Measurements from ENCODE around the gene RPUSD1. TPM values are rescaled to one million over a fixed set of nuclear protein-coding genes. Genes with fewer than 3 reads are reported as not detected.

The RPUSD1 gene
- total and polyA plus RNA-seq, 2 donors (not counting 1 experiment from before 2014, with no cell fraction given) = 8.2 to 16.2 TPM

DNA sequence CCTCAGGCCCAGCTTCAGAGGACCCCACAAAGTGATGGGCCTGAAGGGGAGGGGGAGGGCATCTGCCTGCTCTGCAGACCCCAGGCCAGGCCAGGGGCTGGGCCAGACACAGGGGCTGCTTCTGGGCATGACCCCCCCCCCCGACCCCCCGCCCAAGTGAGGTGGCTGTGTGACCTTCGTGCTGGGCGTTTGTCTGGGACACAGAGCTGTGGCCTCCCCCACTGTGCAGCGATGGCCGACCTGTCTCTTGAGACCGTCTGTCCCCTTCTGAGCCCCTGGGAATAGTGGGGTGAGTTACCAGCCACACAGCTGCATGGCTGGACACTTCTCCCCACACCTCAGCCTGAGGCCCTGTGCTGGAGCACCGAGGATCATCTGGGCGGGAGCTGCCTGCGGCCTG, 47.2 kb upstream of the RPUSD1 start:
- no peak for DNase-seq (ENCODE audit: low read depth in 2 of 2)
- H3K27me3 ChIP-seq (ENCODE audit: control insufficient read depth, insufficient read depth, low read length) = no peaks in the 10 kb centered on the region
- H3K9ac ChIP-seq (ENCODE audit: insufficient read depth, low read length) = no peak overlapping the region
- H2AFZ ChIP-seq (ENCODE audit: low read length) = no peak overlapping the region
- H3K27ac ChIP-seq (ENCODE audit: insufficient read depth, low read length) = no peak overlapping the region
- H3K36me3 ChIP-seq (ENCODE audit: control insufficient read depth, insufficient read depth, low read length) = no peaks in the 10 kb centered on the region
- no peaks in the 10 kb centered on the region for H3K79me2 ChIP-seq (ENCODE audit: control insufficient read depth, insufficient read depth, low read length)
- TF ChIP-seq EZH2 (IDR thresholded peaks at IDR 0.05; ENCODE audit: low read length, missing control alignments) = no peak
- TF ChIP-seq, protein P1, sequence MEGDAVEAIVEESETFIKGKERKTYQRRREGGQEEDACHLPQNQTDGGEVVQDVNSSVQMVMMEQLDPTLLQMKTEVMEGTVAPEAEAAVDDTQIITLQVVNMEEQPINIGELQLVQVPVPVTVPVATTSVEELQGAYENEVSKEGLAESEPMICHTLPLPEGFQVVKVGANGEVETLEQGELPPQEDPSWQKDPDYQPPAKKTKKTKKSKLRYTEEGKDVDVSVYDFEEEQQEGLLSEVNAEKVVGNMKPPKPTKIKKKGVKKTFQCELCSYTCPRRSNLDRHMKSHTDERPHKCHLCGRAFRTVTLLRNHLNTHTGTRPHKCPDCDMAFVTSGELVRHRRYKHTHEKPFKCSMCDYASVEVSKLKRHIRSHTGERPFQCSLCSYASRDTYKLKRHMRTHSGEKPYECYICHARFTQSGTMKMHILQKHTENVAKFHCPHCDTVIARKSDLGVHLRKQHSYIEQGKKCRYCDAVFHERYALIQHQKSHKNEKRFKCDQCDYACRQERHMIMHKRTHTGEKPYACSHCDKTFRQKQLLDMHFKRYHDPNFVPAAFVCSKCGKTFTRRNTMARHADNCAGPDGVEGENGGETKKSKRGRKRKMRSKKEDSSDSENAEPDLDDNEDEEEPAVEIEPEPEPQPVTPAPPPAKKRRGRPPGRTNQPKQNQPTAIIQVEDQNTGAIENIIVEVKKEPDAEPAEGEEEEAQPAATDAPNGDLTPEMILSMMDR (conservative IDR thresholded peaks at IDR 0.05 in 1 of 2, IDR thresholded peaks at IDR 0.05 in 1 of 2; ENCODE audit: low read depth in 1 of 2, low read length in 2 of 2) = no peak
- H3K4me1 ChIP-seq (ENCODE audit: control insufficient read depth, extremely low read depth, insufficient read depth, low read length) = no peaks in the 10 kb centered on the region
- no peaks in the 10 kb centered on the region for H3K9me3 ChIP-seq (ENCODE audit: control insufficient read depth, insufficient read depth, low read depth, low read length)
- H3K4me2 ChIP-seq (ENCODE audit: extremely low read depth, insufficient read depth, low read length) = no peak overlapping the region
- H3K4me3 ChIP-seq (replicated peaks in 1 of 4; ENCODE audit: control extremely low read depth in 1 of 4, insufficient read depth in 1 of 4, low read depth in 3 of 4, low read length in 4 of 4) = no peak overlapping the region
- H4K20me1 ChIP-seq (ENCODE audit: control insufficient read depth, extremely low read depth, insufficient read depth, low read length) = no peaks in the 10 kb centered on the region

DNA sequence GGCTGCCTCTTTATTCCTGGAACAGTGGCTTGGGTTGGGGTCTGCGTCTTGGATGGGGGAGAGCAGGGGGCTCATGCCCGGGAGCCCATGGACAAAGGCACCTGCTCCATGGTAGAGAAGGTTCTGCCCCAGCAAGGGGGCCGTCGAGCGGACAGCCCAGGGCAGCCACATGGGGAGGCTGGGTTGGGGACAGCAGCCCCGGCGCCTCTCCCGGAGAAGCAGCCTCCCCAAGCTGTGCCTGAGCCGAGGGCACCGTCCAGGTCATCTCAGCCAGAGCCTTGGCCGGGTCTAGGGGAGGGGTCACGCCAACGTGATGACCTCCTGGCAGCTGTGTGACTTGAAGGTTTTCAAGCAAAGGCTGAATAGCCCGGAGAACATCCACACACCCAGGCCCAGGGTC, 45.2 kb upstream of the RPUSD1 start:
- no peak overlapping the region for H2AFZ ChIP-seq (ENCODE audit: low read length)
- no peak overlapping the region for H3K4me2 ChIP-seq (ENCODE audit: extremely low read depth, insufficient read depth, low read length)
- H3K4me1 ChIP-seq (ENCODE audit: control insufficient read depth, extremely low read depth, insufficient read depth, low read length) = no peaks in the 10 kb centered on the region
- no peaks in the 10 kb centered on the region for H3K79me2 ChIP-seq (ENCODE audit: control insufficient read depth, insufficient read depth, low read length)
- no peaks in the 10 kb centered on the region for H3K36me3 ChIP-seq (ENCODE audit: control insufficient read depth, insufficient read depth, low read length)
- no peak for DNase-seq (ENCODE audit: low read depth in 2 of 2)
- H3K9ac ChIP-seq (ENCODE audit: insufficient read depth, low read length) = no peak overlapping the region
- H3K27me3 ChIP-seq (ENCODE audit: control insufficient read depth, insufficient read depth, low read length) = no peaks in the 10 kb centered on the region
- H4K20me1 ChIP-seq (ENCODE audit: control insufficient read depth, extremely low read depth, insufficient read depth, low read length) = no peaks in the 10 kb centered on the region
- no peak overlapping the region for H3K27ac ChIP-seq (ENCODE audit: insufficient read depth, low read length)
- H3K4me3 ChIP-seq (replicated peaks in 1 of 4; ENCODE audit: control extremely low read depth in 1 of 4, insufficient read depth in 1 of 4, low read depth in 3 of 4, low read length in 4 of 4) = no peak overlapping the region
- no peaks in the 10 kb centered on the region for H3K9me3 ChIP-seq (ENCODE audit: control insufficient read depth, insufficient read depth, low read depth, low read length)
- TF ChIP-seq, protein P1 (conservative IDR thresholded peaks at IDR 0.05 in 1 of 2, IDR thresholded peaks at IDR 0.05 in 1 of 2; ENCODE audit: low read depth in 1 of 2, low read length in 2 of 2) = no peak
- TF ChIP-seq EZH2 (IDR thresholded peaks at IDR 0.05; ENCODE audit: low read length, missing control alignments) = no peak

DNA sequence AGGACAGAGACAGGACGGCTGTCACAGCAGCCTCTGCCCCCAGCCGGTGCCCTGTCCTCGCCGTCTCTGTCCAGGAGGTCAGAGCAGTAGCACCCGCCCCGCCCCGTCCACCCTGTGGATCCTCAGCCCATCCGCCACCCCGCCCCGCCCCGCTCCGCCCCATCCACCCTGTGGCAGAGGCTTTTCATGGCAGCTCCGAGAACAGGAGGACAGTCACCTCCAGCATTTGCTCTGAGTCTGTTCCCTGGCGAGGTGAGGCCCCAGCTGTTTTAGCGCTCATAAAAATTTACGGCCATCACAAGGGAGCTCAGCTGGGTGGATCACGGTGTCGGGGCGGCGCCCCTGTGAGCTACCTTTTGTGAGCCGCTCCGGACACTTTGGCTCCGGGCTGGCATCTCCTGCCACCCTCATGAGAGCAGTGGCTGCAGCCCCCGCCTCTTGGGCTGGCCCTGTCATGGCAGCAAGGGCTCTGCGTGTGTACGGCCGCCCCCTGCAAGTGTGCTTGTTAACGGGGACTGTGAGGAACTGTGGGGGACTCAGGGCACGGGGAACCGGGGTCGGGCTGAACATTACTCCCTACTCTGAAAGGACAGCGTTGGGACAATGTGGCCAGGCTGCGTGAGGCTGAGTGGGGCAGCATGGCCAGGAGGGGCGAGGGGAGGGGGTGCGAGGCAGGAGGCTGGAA, 44.6 kb upstream of the RPUSD1 start:
- no peak for DNase-seq (ENCODE audit: low read depth in 2 of 2)
- Histone ChIP-seq H3K9me3 (ENCODE audit: control insufficient read depth, insufficient read depth, low read depth, low read length) (no peaks in the 10 kb centered on the region), H2AFZ (ENCODE audit: low read length) (no peak overlapping the region), H3K4me3 (replicated peaks in 1 of 4; ENCODE audit: control extremely low read depth in 1 of 4, insufficient read depth in 1 of 4, low read depth in 3 of 4, low read length in 4 of 4) (no peak overlapping the region), H3K79me2 (ENCODE audit: control insufficient read depth, insufficient read depth, low read length) (no peaks in the 10 kb centered on the region), H3K27ac (ENCODE audit: insufficient read depth, low read length) (no peak overlapping the region), H4K20me1 (ENCODE audit: control insufficient read depth, extremely low read depth, insufficient read depth, low read length) (no peaks in the 10 kb centered on the region), H3K36me3 (ENCODE audit: control insufficient read depth, insufficient read depth, low read length) (no peaks in the 10 kb centered on the region), H3K27me3 (ENCODE audit: control insufficient read depth, insufficient read depth, low read length) (no peaks in the 10 kb centered on the region), H3K4me1 (ENCODE audit: control insufficient read depth, extremely low read depth, insufficient read depth, low read length) (no peaks in the 10 kb centered on the region), H3K4me2 (ENCODE audit: extremely low read depth, insufficient read depth, low read length) (no peak overlapping the region), H3K9ac (ENCODE audit: insufficient read depth, low read length) (no peak overlapping the region)
- TF ChIP-seq, protein P1 (conservative IDR thresholded peaks at IDR 0.05 in 1 of 2, IDR thresholded peaks at IDR 0.05 in 1 of 2; ENCODE audit: low read depth in 1 of 2, low read length in 2 of 2) = no peak
- no peak for TF ChIP-seq EZH2 (IDR thresholded peaks at IDR 0.05; ENCODE audit: low read length, missing control alignments)

Measured in fibroblast of lung (primary cell).